ENCODE data around the gene MTRF1L. TPM values are rescaled to one million over a fixed set of nuclear protein-coding genes. Genes with fewer than 3 reads are reported as not detected.

MTRF1L gene
- total RNA-seq, 2 donors from 2014 or later: 17.9 to 22.6 TPM

DNA sequence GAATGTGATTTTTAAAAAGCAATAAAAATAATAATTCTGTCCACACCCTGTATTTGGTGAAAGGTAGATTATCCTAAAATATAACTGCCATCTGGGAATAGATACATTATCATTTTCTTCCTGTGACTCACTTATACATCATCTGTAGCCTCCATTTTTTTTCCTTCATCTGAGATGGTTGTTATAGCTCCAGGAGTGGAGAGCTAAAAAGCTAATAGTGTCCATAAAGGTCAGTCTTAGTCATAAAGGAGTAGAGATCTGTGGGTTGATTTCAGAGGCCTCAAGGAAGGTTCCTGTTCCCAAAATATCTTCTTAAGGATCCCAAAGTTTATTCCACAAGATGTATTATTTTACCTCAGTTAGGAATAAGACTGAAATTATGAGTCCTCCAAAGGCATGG lies 60.8 kb downstream of the MTRF1L start:
- H3K27ac ChIP-seq: no peak overlapping the region
- no peak for ATAC-seq (ENCODE audit: insufficient number of reproducible peaks, low FRiP score, low read depth)
- TF ChIP-seq, protein P1, sequence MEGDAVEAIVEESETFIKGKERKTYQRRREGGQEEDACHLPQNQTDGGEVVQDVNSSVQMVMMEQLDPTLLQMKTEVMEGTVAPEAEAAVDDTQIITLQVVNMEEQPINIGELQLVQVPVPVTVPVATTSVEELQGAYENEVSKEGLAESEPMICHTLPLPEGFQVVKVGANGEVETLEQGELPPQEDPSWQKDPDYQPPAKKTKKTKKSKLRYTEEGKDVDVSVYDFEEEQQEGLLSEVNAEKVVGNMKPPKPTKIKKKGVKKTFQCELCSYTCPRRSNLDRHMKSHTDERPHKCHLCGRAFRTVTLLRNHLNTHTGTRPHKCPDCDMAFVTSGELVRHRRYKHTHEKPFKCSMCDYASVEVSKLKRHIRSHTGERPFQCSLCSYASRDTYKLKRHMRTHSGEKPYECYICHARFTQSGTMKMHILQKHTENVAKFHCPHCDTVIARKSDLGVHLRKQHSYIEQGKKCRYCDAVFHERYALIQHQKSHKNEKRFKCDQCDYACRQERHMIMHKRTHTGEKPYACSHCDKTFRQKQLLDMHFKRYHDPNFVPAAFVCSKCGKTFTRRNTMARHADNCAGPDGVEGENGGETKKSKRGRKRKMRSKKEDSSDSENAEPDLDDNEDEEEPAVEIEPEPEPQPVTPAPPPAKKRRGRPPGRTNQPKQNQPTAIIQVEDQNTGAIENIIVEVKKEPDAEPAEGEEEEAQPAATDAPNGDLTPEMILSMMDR (IDR thresholded peaks at IDR 0.05): no peak
- DNase-seq (ENCODE audit: low spot score): no peak
- no peaks in the 10 kb centered on the region for H3K27me3 ChIP-seq (replicated peaks; ENCODE audit: insufficient read depth)
- no peak overlapping the region for H3K4me3 ChIP-seq
- no peaks in the 10 kb centered on the region for H3K4me1 ChIP-seq (ENCODE audit: control insufficient read depth in 1 of 2, low read depth in 2 of 2)
- no peaks in the 10 kb centered on the region for H3K9me3 ChIP-seq
- H3K36me3 ChIP-seq: no peaks in the 10 kb centered on the region

Other genes with a start within 250 kb of the MTRF1L start
- 10 to 100 TPM in 1 of 2 donors, 1 to 10 TPM in 1; 6.2 to 10.7 TPM for gene FBXO5, start 19.7 kb downstream of the MTRF1L start, total RNA-seq
- 1 to 10 TPM; 3.4 to 3.7 TPM for gene RGS17, start 128.6 kb upstream of the MTRF1L start, total RNA-seq